ENCODE data around the gene ZNF496.
"Not testable (repeated sequence)": the region's sequence is repeated elsewhere in the genome, so short reads cannot be mapped to it uniquely, and the experiment has no call there.

Gene ZNF496

GRCh38 chr1:247331525-247332214, at the start of gene ZNF496:
TSS of gene ZNF496 (minus strand) at chr1:247331867. CDS start at chr1:247329578, 2,289 bp downstream.
- peak; percentile 81 for DNase-seq

DNA sequence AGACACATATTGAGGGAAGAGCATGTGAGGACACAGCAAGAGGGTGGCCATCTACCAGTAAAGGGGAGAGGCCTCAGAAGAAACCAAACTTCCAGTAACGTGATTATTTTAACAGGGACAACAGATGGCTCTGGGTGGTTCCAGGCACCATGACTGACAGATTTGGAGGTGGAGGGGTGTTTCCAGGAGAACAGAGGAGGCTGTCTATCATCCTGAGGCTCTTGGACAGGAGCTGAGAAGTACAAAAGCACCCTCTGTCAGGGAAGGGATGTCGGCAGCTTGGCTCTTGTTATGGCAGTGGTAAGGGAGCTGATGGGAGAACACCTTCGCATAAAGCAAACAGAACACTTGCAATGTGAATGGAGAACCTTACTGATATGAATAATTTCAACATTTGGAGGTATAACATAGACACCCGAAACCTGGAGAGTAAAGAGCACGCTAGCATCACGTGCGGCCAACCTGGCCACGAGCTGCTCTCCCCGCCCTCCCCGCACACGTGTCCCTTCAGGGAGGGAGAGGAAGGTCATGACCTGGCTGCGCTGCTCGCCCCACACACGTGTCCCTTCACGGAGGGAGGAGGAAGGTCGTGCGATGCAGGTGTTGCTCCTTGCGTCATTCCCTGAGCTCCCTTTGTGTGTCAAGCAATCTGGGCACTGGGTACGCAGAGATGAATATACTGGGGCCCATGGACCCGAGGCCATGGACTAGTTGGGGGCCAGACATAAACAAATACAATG, 46.8 kb upstream of the ZNF496 start:
- DNase-seq = no peak

DNA sequence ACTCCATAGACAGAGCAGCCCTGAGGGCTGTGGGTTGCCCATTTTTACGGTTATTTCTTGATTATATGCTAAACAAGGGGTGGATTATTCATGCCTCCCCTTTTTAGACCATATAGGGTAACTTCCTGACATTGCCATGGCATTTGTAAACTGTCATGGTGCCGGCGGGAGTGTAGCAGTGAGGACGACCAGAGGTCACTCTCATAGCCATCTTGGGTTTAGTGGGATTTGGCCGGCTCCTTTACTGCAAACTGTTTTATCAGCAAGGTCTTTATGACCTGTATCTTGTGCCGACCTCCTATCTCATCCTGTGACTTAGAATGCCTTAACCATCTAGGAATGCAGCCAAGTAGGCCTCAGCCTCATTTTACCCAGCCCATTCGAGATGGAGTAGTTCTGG, 46.0 kb upstream of the ZNF496 start:
- DNase-seq = not testable (repeated sequence)

DNA sequence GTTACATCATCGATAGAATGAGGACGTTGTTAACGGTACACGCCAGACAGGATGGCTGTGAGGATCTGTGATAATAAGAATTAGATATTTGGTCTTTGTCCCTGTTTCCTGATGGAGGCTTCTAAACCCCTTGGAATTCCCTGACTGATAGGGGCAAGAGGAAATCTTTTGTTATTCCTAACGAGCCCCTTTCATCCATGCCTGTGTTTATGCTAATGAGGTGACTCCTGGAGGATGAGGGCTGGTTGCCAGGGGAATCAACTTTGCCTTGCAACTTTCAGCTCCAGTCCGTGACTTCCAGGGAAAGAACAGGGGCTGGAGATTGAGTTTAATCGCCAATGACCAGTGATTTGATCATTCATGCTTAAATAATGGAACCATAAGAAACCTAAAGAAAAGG, 45.0 kb upstream of the ZNF496 start:
- DNase-seq = no peak

DNA sequence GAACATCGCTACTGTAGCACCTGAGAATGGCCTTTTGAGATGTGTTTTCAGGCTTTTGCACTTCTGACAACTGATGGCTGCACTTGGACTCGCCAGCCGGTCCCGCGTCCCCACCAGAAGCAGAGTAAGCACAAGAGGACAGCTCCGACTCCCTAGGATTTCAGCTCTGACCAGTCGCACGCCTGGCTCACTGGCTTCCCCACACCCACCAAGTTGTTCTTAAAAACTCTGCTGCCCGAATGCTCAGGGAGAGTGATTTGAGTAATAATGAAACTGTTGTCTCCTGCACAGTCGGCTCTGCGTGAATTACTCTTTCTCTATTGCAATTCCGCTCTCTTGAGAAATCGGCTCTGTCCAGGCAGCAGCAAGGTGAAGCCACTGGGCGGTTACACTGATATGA, 44.1 kb upstream of the ZNF496 start:
- no peak for DNase-seq

DNA sequence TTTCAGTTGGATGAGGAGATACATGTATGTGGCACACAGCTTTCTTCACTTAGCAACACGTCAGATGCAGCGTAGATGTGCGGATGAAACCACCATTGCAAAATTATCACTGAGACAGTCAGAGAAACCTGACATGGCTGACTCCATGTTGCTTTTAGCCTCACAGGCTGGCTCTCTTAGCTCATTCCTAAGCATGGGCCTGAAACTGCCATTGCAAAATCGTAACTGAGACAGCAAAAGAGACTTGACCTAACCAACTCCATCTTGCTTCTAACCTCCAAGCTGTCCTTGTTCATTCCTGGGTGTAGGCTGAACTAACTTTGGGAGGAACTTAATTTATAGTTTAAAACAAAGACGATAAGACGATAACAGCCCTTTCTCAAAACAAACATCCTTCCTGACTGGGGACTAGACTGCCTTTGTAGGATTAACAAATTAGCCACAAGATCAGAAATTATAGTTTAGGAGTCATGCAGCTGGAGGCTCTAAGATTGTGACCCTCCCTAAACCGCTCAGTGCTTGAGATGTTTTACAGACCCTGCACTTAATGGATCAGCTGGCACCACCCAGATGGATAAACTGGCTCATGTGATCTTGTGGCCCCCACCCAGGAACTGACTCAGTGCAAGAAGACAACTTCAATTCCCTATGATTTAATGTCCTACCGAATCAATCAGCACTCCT, 43.1 kb upstream of the ZNF496 start:
- not testable (repeated sequence) for DNase-seq

GRCh38 chr1:247373721-247374141, 42.1 kb upstream of the ZNF496 start:
- DNase-seq = peak; percentile 16

- DNase-seq = no peak
These were observed 40.2 kb upstream of the ZNF496 start for GRCh38 chr1:247371801-247372259.

- no peak for DNase-seq
These were observed 39.4 kb upstream of the ZNF496 start for GRCh38 chr1:247370786-247371732.

- no peak for DNase-seq
These were observed 37.0 kb upstream of the ZNF496 start for GRCh38 chr1:247368490-247369145.

DNA sequence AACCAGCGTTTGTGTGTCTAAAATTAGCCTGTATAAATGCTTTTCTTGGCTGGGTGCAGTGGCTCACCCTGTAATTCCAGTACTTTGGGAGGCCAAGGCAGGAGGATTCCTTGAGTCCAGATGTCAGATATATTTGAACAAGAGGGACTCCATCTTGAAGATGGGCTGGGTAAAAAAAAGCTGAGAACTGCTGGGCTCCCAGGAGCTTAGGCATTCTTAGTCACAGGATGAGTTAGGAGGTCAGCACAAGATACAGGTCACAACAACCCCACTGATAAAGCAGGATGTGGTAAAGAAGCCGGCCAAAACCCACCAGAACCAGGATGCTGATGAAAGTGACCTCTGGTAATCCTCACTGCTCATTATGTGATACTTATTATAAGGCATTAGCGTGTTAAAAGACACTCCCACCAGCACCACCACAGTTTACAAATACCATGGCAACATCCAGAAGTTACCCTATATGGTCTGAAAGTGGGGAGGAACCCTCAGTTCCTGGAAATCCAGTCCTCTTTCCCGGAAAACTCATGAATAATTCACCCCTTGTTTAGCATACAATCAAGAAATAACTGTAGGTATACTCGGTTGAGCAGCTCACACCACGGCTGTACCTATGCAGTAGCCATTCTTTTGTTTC, 36.2 kb upstream of the ZNF496 start:
- no peak for DNase-seq

GRCh38 chr1:247366926-247367645, 35.4 kb upstream of the ZNF496 start:
- DNase-seq = no peak

DNA sequence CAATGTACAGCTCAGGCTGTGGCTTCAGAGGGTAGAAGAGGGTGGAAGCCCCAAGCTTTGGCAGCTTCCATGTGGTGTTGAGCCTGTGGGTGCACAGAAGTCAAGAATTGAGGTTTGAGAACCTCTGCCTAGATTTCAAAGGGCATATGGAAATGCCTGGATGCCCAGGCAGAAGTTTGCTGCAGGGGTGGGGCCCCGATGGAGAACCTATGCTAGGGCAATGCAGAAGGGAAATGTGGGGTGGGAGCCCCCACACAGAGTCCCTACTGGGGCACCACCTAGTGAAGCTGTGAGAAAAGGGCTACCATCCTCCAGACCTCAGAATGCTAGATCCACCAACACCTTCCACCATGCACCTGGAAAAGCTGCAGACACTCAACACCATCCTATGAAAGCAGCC, 34.7 kb upstream of the ZNF496 start:
- DNase-seq = not testable (repeated sequence)

GRCh38 chr1:247365023-247365422, 33.4 kb upstream of the ZNF496 start:
- no peak for DNase-seq

- DNase-seq = not testable (repeated sequence)
These were observed 31.3 kb upstream of the ZNF496 start for GRCh38 chr1:247363000-247363399.

DNA sequence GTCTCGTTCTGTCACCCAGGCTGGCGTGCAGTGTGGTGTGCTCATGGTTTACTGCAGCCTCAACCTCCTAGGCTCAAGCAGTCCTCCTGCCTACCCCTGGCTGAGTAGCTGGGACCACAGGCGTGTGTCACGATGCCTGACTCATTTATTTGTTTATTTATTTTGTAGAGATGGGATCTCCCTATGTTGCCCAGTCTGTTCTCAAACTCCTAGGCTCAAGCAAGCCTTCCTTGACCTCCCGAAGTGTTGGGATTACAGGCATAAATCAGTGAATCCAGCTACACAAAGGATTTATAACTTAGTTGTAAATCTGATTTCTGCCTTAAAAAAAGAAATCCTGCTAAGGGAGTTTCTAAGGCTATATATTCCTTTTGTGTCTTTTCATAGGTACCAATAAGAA, 30.5 kb upstream of the ZNF496 start:
- DNase-seq = no peak

DNA sequence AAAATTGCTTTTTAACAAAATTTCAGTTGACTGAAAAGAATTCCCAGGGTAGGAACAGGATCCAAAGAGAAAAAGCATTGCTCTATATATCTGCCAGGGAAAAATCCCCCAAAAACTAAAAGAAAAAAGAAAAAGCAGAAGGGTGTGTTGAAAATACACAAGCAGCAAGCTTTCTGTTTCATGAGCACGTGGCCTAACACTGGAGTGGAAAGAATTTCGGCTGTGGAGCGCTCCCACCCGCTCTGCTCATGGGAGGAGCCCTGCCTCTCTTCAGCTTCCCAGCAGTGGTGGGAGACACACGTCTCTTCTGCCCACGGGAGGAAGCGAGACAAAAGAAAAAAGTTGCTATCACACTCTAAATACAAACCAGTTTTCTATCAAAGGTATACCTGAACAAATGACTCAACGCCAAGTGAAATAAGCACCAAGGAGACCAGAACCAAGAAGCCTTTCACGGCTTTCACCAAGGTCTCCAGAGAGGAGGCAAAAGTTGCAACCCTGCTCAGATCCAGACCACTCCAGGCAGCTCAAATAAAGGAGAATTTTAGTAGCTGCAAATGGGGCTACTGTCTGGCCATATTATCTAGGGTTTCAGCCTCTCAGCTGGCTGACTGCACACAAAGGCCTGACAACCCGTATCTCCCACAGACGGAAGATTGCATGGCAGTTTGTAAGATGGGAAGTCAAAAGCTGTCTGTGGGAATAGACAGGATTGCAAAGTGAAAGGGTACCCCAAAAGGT, 29.5 kb upstream of the ZNF496 start:
- no peak for DNase-seq

- no peak for DNase-seq
These were observed 28.6 kb upstream of the ZNF496 start for GRCh38 chr1:247360116-247360898.

- no peak for DNase-seq
These were observed 27.9 kb upstream of the ZNF496 start for GRCh38 chr1:247359559-247359958.
